ENCODE measurements around the gene C22orf42.

GRCh38 chr22:32199341-32199740, 40.2 kb upstream of the C22orf42 start:
- TF ChIP-seq CTCF (conservative IDR thresholded peaks at IDR 0.05) (no peak), ZFX (IDR thresholded peaks at IDR 0.05) (no peak)

Data from C4-2B (cell line).